Posterior vena cava (tissue), 2 donors: ENCODE measurements around the gene SLC49A4. TPM values are rescaled to one million over a fixed set of nuclear protein-coding genes. Genes with fewer than 3 reads are reported as not detected.

Source experiments
- DNase-seq: peaks from one replicate; pipeline ENCODE4 v3.0.0-alpha.2; 2020; ENCODE audit warnings: low spot score
- intact Hi-C, 2 donors: fragments of 100-400 bp; cut with DNase I; formaldehyde crosslinking; loops; one replicate each; pipeline versions ENCODE4 v1.14.1 to v1.14.2; 2022 to 2023
- total RNA-seq, 2 donors: library from RNA; stranded (reverse); fragmentation: NEBNext Ultra II Directional; extraction: Animal tissue kit (Norgen Biotek cat#: 25700); gene quantifications; one replicate each; pipeline ENCODE4 v1.2.1, GENCODE V29; 2021
- donor health status: DM: yes; HTN: yes; CAD: no.
- donor health status: DM: yes; HTN: yes; CAD: no.

SLC49A4 gene
- total RNA-seq, 2 donors from 2014 or later, result 7.0 to 7.5 TPM

- intact Hi-C loops, result no loop called here
- DNase-seq, result no peak
Measured at GRCh38 chr3:122892118-122892960, 97.5 kb downstream of the SLC49A4 start.

GRCh38 chr3:122893282-122893681 lies 98.4 kb downstream of the SLC49A4 start:
- DNase-seq, result no peak
- intact Hi-C loops, result no loop called here

- intact Hi-C loops, result no loop called here
- DNase-seq, result no peak
Measured at GRCh38 chr3:122893754-122894668, 99.1 kb downstream of the SLC49A4 start.

GRCh38 chr3:122898298-122898697 lies 103.4 kb downstream of the SLC49A4 start:
- DNase-seq, result no peak
- intact Hi-C loops, result no loop called here

- intact Hi-C loops, result no loop called here
- DNase-seq, result no peak
Measured at GRCh38 chr3:122902326-122902725, 107.5 kb downstream of the SLC49A4 start.

GRCh38 chr3:122903171-122903570 lies 108.3 kb downstream of the SLC49A4 start:
- no peak for DNase-seq
- intact Hi-C loops, result no loop called here

- DNase-seq, result no peak
- intact Hi-C loops, result no loop called here
Measured at GRCh38 chr3:122907471-122907870, 112.6 kb downstream of the SLC49A4 start.

GRCh38 chr3:122908251-122908650 lies 113.4 kb downstream of the SLC49A4 start:
- intact Hi-C loops, result no loop called here
- no peak for DNase-seq

GRCh38 chr3:122911901-122912300 lies 117.0 kb downstream of the SLC49A4 start:
- intact Hi-C loops, result no loop called here
- no peak for DNase-seq

- intact Hi-C loops, result no loop called here
- DNase-seq, result no peak
Measured at GRCh38 chr3:122912772-122913538, 118.1 kb downstream of the SLC49A4 start.

GRCh38 chr3:122913539-122914100 lies 118.8 kb downstream of the SLC49A4 start:
- no peak for DNase-seq
- intact Hi-C loops, result no loop called here

GRCh38 chr3:122915300-122916055 lies 120.6 kb downstream of the SLC49A4 start:
- intact Hi-C loops, result no loop called here
- no peak for DNase-seq

GRCh38 chr3:122916084-122916483 lies 121.2 kb downstream of the SLC49A4 start:
- intact Hi-C loops, result no loop called here
- DNase-seq, result no peak

GRCh38 chr3:122916580-122916979 lies 121.7 kb downstream of the SLC49A4 start:
- no peak for DNase-seq
- intact Hi-C loops, result no loop called here

GRCh38 chr3:122917412-122917811 lies 122.5 kb downstream of the SLC49A4 start:
- no peak for DNase-seq

GRCh38 chr3:122918576-122919290 lies 123.9 kb downstream of the SLC49A4 start:
- peak; percentile 29 for DNase-seq
- intact Hi-C loops, result no loop called here

More at GRCh38 chr3:122917412-122917811, 122.5 kb downstream of the SLC49A4 start:
- intact Hi-C loops, result no loop called here

- DNase-seq, result no peak
Measured at GRCh38 chr3:122919291-122919610, 124.4 kb downstream of the SLC49A4 start.

GRCh38 chr3:122920986-122921385 lies 126.1 kb downstream of the SLC49A4 start:
- intact Hi-C loops, result no loop called here

More at GRCh38 chr3:122919291-122919610, 124.4 kb downstream of the SLC49A4 start:
- intact Hi-C loops, result no loop called here

More at GRCh38 chr3:122920986-122921385, 126.1 kb downstream of the SLC49A4 start:
- peak; percentile 19 for DNase-seq
